HL-60 (cell line): Measurements from ENCODE around the gene DAGLA.
A peak's percentile ranks its signal among the peaks of the same experiment; 100 is the strongest.

Experiments
- DNase-seq, 2 experiments: peaks; one replicate each; pipeline ENCODE4 v3.0.0-alpha.2; 2010 to 2020; ENCODE audit warnings: low read depth in 1 of 2, low spot score in 1 of 2
- H3K27ac ChIP-seq: fragments of 250-450 bp; sonication (Bioruptor Pico); replicated peaks from 2 replicates; pipeline ENCODE4 v1.5.1; 2020; ENCODE audit warnings: mild to moderate bottlenecking, moderate library complexity
- H3K27me3 ChIP-seq: fragments of 250-450 bp; sonication (Bioruptor Pico); 2 replicates; pipeline ENCODE4 v1.5.1; 2021; ENCODE audit warnings: mild to moderate bottlenecking, moderate library complexity; ENCODE audit not compliant: insufficient read depth, poor library complexity, severe bottlenecking
- H3K4me3 ChIP-seq: replicated peaks from 2 replicates; pipeline ENCODE4 v1.5.1; 2011; ENCODE audit warnings: mild to moderate bottlenecking, control low read depth, low read length; ENCODE audit not compliant: insufficient read depth
- CTCF ChIP-seq: IDR thresholded peaks from one replicate; pipeline ENCODE4 v1.5.1; 2011; ENCODE audit warnings: low read length, control low read depth, inconsistent platforms; ENCODE audit not compliant: insufficient read depth
- GABPA ChIP-seq: IDR thresholded peaks from 2 replicates; pipeline ENCODE4 v1.6.1; 2012; ENCODE audit warnings: low read depth
- POLR2AphosphoS5 ChIP-seq: IDR thresholded peaks from 2 replicates; pipeline ENCODE4 v1.6.1; 2012; ENCODE audit warnings: low read depth
- SPI1 ChIP-seq: IDR thresholded peaks from 2 replicates; pipeline ENCODE4 v1.6.1; 2012; ENCODE audit warnings: low read depth, mild to moderate bottlenecking, borderline replicate concordance
- TF ChIP-seq, protein P1 (sequence below): IDR thresholded peaks from 2 replicates; pipeline ENCODE4 v1.6.1; 2012; ENCODE audit warnings: low read depth; ENCODE audit not compliant: insufficient replicate concordance

DAGLA gene

DNA sequence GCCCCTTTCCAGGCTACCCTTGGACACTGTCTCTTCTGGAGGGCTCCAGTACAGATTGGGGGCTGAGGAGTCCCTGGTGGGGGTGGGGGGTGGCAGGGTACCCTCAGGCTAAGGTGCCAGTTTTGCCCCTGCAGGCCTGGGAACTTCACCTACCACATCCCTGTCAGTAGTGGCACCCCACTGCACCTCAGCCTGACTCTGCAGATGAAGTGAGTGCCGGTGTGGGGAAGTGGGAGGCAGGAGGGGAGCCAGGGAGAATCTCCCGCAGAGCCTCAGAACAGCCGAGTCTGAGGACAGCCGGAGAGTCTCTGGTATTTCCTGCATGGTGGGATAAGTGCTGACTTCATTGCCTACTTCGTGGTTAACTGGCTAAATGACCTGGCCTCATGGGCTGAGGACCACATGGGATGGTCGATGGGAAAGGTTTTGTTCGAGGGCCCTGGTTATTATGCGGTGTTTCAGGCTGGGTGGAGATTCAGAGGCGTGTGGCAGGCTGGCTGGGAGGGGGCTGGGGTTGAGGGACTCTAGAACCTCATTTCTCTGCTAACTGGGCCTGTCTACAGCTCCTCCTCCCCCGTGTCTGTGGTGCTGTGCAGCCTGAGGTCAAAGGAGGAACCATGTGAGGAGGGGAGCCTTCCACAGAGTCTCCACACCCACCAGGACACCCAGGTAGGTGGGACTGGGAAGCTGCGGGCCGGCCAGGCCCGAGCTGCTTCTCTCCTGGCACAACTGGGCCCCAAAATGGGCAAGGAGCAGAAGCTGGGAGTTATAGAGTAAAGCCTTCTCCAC, 103.7 kb downstream of the DAGLA start:
- DNase-seq = peak in 1 of 2 experiments; percentile 13
- Histone ChIP-seq H3K4me3 (no peak overlapping the region), H3K27ac (no peak overlapping the region), H3K27me3 (no peaks in the 10 kb centered on the region)
- no peak for TF ChIP-seq SPI1
- no peak for TF ChIP-seq POLR2AphosphoS5
- TF ChIP-seq GABPA = no peak
- TF ChIP-seq CTCF = no peak
- TF ChIP-seq, protein P1, sequence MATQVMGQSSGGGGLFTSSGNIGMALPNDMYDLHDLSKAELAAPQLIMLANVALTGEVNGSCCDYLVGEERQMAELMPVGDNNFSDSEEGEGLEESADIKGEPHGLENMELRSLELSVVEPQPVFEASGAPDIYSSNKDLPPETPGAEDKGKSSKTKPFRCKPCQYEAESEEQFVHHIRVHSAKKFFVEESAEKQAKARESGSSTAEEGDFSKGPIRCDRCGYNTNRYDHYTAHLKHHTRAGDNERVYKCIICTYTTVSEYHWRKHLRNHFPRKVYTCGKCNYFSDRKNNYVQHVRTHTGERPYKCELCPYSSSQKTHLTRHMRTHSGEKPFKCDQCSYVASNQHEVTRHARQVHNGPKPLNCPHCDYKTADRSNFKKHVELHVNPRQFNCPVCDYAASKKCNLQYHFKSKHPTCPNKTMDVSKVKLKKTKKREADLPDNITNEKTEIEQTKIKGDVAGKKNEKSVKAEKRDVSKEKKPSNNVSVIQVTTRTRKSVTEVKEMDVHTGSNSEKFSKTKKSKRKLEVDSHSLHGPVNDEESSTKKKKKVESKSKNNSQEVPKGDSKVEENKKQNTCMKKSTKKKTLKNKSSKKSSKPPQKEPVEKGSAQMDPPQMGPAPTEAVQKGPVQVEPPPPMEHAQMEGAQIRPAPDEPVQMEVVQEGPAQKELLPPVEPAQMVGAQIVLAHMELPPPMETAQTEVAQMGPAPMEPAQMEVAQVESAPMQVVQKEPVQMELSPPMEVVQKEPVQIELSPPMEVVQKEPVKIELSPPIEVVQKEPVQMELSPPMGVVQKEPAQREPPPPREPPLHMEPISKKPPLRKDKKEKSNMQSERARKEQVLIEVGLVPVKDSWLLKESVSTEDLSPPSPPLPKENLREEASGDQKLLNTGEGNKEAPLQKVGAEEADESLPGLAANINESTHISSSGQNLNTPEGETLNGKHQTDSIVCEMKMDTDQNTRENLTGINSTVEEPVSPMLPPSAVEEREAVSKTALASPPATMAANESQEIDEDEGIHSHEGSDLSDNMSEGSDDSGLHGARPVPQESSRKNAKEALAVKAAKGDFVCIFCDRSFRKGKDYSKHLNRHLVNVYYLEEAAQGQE = no peak

DNA sequence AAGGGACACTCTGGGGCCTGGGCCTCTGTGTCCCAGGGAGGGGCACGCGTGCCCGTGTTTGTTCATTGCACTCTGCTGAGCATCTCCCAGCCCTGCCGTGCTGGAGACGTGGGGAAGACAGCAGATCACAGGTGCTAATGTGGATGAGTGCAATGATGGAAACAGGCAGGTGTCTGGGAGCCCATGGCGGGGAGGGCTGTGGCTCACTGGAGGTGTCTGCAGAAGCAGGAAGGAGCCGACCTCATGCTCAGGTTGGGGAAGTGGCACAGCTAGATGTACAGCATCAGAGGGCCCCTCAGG, 104.3 kb downstream of the DAGLA start:
- no peak overlapping the region for H3K27ac ChIP-seq

GRCh38 chr11:61785837-61786402, 105.7 kb downstream of the DAGLA start:
- no peak for DNase-seq
- H3K27me3 ChIP-seq = no peaks in the 10 kb centered on the region
- no peak overlapping the region for H3K4me3 ChIP-seq
- H3K27ac ChIP-seq = no peak overlapping the region
- TF ChIP-seq POLR2AphosphoS5 (no peak), CTCF (no peak), SPI1 (no peak), GABPA (no peak)
- TF ChIP-seq, protein P1 = no peak

More for the DNA sequence above, 104.3 kb downstream of the DAGLA start:
- TF ChIP-seq POLR2AphosphoS5 (no peak), SPI1 (peak; percentile 21; the same call in 1 of the 2 replicates)
- DNase-seq = peak in 1 of 2 experiments; percentile 23
- Histone ChIP-seq H3K4me3 (no peak overlapping the region), H3K27me3 (no peaks in the 10 kb centered on the region)

DNA sequence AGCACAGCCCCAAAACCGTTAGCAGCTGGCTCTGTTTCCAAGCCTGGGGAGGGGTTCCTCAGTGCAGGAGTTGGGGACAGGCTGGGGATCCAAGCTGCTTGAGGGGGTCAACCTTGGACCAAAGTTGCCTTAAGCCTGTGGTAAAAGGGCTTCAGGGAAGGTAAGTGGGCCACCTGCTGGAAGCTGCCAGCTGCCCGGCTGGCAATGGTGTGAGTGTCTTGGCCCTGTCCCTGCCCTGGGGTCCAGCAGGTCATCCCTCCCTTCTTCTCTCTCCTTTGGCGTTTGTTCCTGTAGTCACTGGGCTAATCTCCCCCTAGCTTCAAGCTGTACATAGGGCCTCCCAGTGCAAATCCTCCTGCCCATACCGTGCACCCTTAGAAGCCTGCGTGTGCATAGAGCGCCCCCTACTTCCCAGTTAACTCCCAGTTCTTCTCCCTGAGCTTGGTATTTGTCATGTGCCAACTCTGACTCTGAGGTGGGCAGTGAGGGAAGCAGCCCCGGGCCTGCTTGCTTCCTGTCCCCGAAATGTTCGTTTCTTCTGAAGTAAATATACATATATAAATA, 107.8 kb downstream of the DAGLA start:
- no peak overlapping the region for H3K27ac ChIP-seq
- H3K4me3 ChIP-seq = no peak overlapping the region
- H3K27me3 ChIP-seq = no peaks in the 10 kb centered on the region
- TF ChIP-seq, protein P1 = no peak
- peak; percentile 27 for TF ChIP-seq CTCF
- peak in 1 of 2 experiments; percentile 38 for DNase-seq
